H9 (cell line): ENCODE results near the gene FADD. TPM values are rescaled to one million over a fixed set of nuclear protein-coding genes. Genes with fewer than 3 reads are reported as not detected.

Source experiments
- DNase-seq: peaks from one replicate; pipeline ENCODE4 v3.0.0-alpha.2; 2017
- H2AFZ ChIP-seq: one replicate; pipeline ENCODE4 v1.6.1; 2013; ENCODE audit warnings: mild to moderate bottlenecking, low read length, control low read depth, moderate library complexity
- H2AK5ac ChIP-seq: 2 replicates; pipeline ENCODE4 v1.6.1; 2013; ENCODE audit warnings: low read length, control low read depth, mixed read lengths; ENCODE audit not compliant: insufficient read length
- H2BK120ac ChIP-seq: one replicate; pipeline ENCODE4 v1.6.1; 2013; ENCODE audit warnings: low read depth, mild to moderate bottlenecking, low read length, control low read depth, inconsistent platforms; ENCODE audit not compliant: poor library complexity, severe bottlenecking
- H2BK12ac ChIP-seq: 2 replicates; pipeline ENCODE4 v1.6.1; 2013; ENCODE audit warnings: low read length, control low read depth, mixed read lengths, low read depth; ENCODE audit not compliant: insufficient read length
- H2BK15ac ChIP-seq: 2 replicates; pipeline ENCODE4 v1.6.1; 2013; ENCODE audit warnings: low read depth, low read length, control low read depth
- H2BK20ac ChIP-seq: one replicate; pipeline ENCODE4 v1.6.1; 2013; ENCODE audit warnings: low read depth, mild to moderate bottlenecking, low read length, control low read depth, inconsistent platforms; ENCODE audit not compliant: poor library complexity, severe bottlenecking
- H2BK5ac ChIP-seq: 2 replicates; pipeline ENCODE4 v1.6.1; 2013; ENCODE audit warnings: low read length, control low read depth, mixed read lengths; ENCODE audit not compliant: insufficient read length
- H3K14ac ChIP-seq: 2 replicates; pipeline ENCODE4 v1.6.1; 2013; ENCODE audit warnings: low read length, control low read depth; ENCODE audit not compliant: insufficient read depth
- H3K18ac ChIP-seq: 2 replicates; pipeline ENCODE4 v1.6.1; 2013; ENCODE audit warnings: low read depth, mild to moderate bottlenecking, mixed read lengths, low read length, control low read depth; ENCODE audit not compliant: insufficient read length
- H3K23ac ChIP-seq: 2 replicates; pipeline ENCODE4 v1.6.1; 2013; ENCODE audit warnings: low read length, control low read depth, mixed read lengths, low read depth; ENCODE audit not compliant: insufficient read length
- H3K23me2 ChIP-seq: 2 replicates; pipeline ENCODE4 v1.6.1; 2013; ENCODE audit warnings: low read depth, mild to moderate bottlenecking, mixed read lengths, low read length, control low read depth; ENCODE audit not compliant: insufficient read length, poor library complexity, severe bottlenecking
- H3K27ac ChIP-seq: 2 replicates; pipeline ENCODE4 v1.5.1; 2013; ENCODE audit warnings: low read length, control low read depth, mixed read lengths, low read depth; ENCODE audit not compliant: insufficient read length
- H3K27me3 ChIP-seq: 2 replicates; pipeline ENCODE4 v1.6.1; 2013; ENCODE audit warnings: low read length, control low read depth, inconsistent platforms; ENCODE audit not compliant: insufficient read depth
- H3K4ac ChIP-seq: 2 replicates; pipeline ENCODE4 v1.6.1; 2013; ENCODE audit warnings: low read depth, mild to moderate bottlenecking, control low read depth, inconsistent platforms, low read length, moderate library complexity
- H3K4me1 ChIP-seq: 2 replicates; pipeline ENCODE4 v1.6.1; 2013; ENCODE audit warnings: low read length, control low read depth, inconsistent platforms; ENCODE audit not compliant: insufficient read depth
- H3K4me2 ChIP-seq: 2 replicates; pipeline ENCODE4 v1.6.1; 2013; ENCODE audit warnings: low read length, control low read depth, mixed read lengths; ENCODE audit not compliant: insufficient read length, insufficient read depth
- H3K56ac ChIP-seq: 2 replicates; pipeline ENCODE4 v1.6.1; 2013; ENCODE audit warnings: low read depth, mild to moderate bottlenecking, mixed read lengths, low read length, control low read depth; ENCODE audit not compliant: insufficient read length
- H3K79me1 ChIP-seq: 2 replicates; pipeline ENCODE4 v1.6.1; 2013; ENCODE audit warnings: low read depth, mild to moderate bottlenecking, moderate library complexity, low read length, control low read depth, inconsistent platforms; ENCODE audit not compliant: insufficient read depth, poor library complexity, severe bottlenecking
- H3K79me2 ChIP-seq: 2 replicates; pipeline ENCODE4 v1.6.1; 2013; ENCODE audit warnings: low read length, control low read depth, inconsistent platforms; ENCODE audit not compliant: insufficient read depth
- H3K9ac ChIP-seq: 2 replicates; pipeline ENCODE4 v1.6.1; 2013; ENCODE audit warnings: low read length, control low read depth, mixed read lengths; ENCODE audit not compliant: insufficient read length; ENCODE audit errors: extremely low read depth
- H3K9me3 ChIP-seq: one replicate; pipeline ENCODE4 v1.6.1; 2013; ENCODE audit warnings: low read depth, low read length, inconsistent platforms; ENCODE audit not compliant: control insufficient read depth
- H3T11ph ChIP-seq: one replicate; pipeline ENCODE4 v1.6.1; 2013; ENCODE audit warnings: mild to moderate bottlenecking, low read length, control low read depth, inconsistent platforms
- H4K20me1 ChIP-seq: one replicate; pipeline ENCODE4 v1.6.1; 2013; ENCODE audit not compliant: control insufficient read depth, insufficient read length, insufficient read depth
- H4K5ac ChIP-seq: 2 replicates; pipeline ENCODE4 v1.6.1; 2013; ENCODE audit warnings: low read depth, mild to moderate bottlenecking, mixed read lengths, low read length, control low read depth; ENCODE audit not compliant: insufficient read length
- H4K8ac ChIP-seq: replicated peaks from 2 replicates; pipeline ENCODE4 v1.6.1; 2013; ENCODE audit warnings: low read length, control low read depth, mixed read lengths, low read depth; ENCODE audit not compliant: insufficient read length
- H4K91ac ChIP-seq: 2 replicates; pipeline ENCODE4 v1.6.1; 2013; ENCODE audit warnings: low read depth, mild to moderate bottlenecking, moderate library complexity, mixed read lengths, low read length, control low read depth; ENCODE audit not compliant: insufficient read length
- H3K27ac Mint-ChIP-seq, 3 experiments: 2 replicates in 2 of 3; 3 replicates in 1 of 3; pipeline ENCODE4 v1.8.0; 2020 to 2021; ENCODE audit warnings: mixed read lengths in 3 of 3, mild to moderate bottlenecking in 1 of 3, moderate library complexity in 1 of 3
- H3K27me3 Mint-ChIP-seq: 2 replicates; pipeline ENCODE4 v1.8.0; 2021; ENCODE audit warnings: low read depth, mild to moderate bottlenecking, moderate library complexity, mixed read lengths
- H3K36me3 Mint-ChIP-seq, 3 experiments: 2 replicates in 2 of 3; 3 replicates in 1 of 3; pipeline ENCODE4 v1.8.0; 2020 to 2021; ENCODE audit warnings: low read depth in 3 of 3, mixed read lengths in 3 of 3; ENCODE audit not compliant: insufficient read depth in 1 of 3
- H3K4me1 Mint-ChIP-seq, 2 experiments: 2 replicates each; pipeline ENCODE4 v1.8.0; 2020; ENCODE audit warnings: mixed read lengths in 2 of 2
- H3K4me3 Mint-ChIP-seq, 2 experiments: 2 replicates in 1 of 2; 3 replicates in 1 of 2; pipeline ENCODE4 v1.8.0; 2020 to 2021; ENCODE audit warnings: mild to moderate bottlenecking in 2 of 2, mixed read lengths in 2 of 2, moderate library complexity in 1 of 2
- H3K9me3 Mint-ChIP-seq, 2 experiments: 2 replicates in 1 of 2; 3 replicates in 1 of 2; pipeline ENCODE4 v1.8.0; 2020; ENCODE audit warnings: mild to moderate bottlenecking in 2 of 2, mixed read lengths in 2 of 2, moderate library complexity in 1 of 2
- CTCF ChIP-seq: fragments of 200-600 bp; sonication (generic); conservative IDR thresholded peaks from 3 replicates; pipeline ENCODE4 v1.8.0; 2021; ENCODE audit warnings: antibody characterized with exemption, mild to moderate bottlenecking
- WGBS: extraction: QIAGEN DNeasy Blood & Tissue Kit; methylation state at CpG from one replicate; pipeline ENCODE4 v1.1.7; 2013; ENCODE audit warnings: missing lambda C conversion rate, low lambda C conversion rate, mixed read lengths; ENCODE audit not compliant: insufficient read length; ENCODE audit errors: extremely low coverage; 5-methylcytosine and 5-hydroxymethylcytosine counted together
- total RNA-seq: library from RNA; stranded (reverse); gene quantifications from 2 replicates; pipeline ENCODE4 v1.2.1, GENCODE V29; 2021

The FADD gene
- total RNA-seq, 1 experiment from 2014 or later, result 51.1 TPM

GRCh38 chr11:70182266-70182665 is 20.8 kb upstream of the FADD start:
- no peak overlapping the region for H3K18ac ChIP-seq
- H4K91ac ChIP-seq, result no peak overlapping the region
- Mint-ChIP-seq H3K27ac (no peak overlapping the region), H3K4me1 (peaks cover 0 to 2% of the 10 kb centered on the region in 2 experiments; a peak in 1 of 4 replicates), H3K9me3 (no peaks in the 10 kb centered on the region), H3K27me3 (peaks cover 8% of the 10 kb centered on the region; the same call in 1 of the 2 replicates), H3K4me3 (no peak overlapping the region; a peak in 1 of 5 replicates), H3K36me3 (peaks cover 0 to 3% (median 0%) of the 10 kb centered on the region in 3 experiments; a peak in 2 of 7 replicates)
- H2BK15ac ChIP-seq, result no peak overlapping the region
- no peak overlapping the region; the same call in 1 of the 2 replicates for H3K14ac ChIP-seq
- no peak overlapping the region for H3K4ac ChIP-seq
- no peaks in the 10 kb centered on the region for H3K4me1 ChIP-seq
- H4K8ac ChIP-seq, result no peak overlapping the region
- H3K79me1 ChIP-seq, result no peaks in the 10 kb centered on the region
- H3K9ac ChIP-seq, result no peak overlapping the region
- H3K23me2 ChIP-seq, result no peaks in the 10 kb centered on the region
- no peak overlapping the region for H2AFZ ChIP-seq
- no peak overlapping the region for H4K5ac ChIP-seq
- no peak overlapping the region for H2BK5ac ChIP-seq
- no peak overlapping the region for H2AK5ac ChIP-seq
- H2BK120ac ChIP-seq, result no peak overlapping the region
- no peak overlapping the region for H3K4me2 ChIP-seq
- H3T11ph ChIP-seq, result no peak overlapping the region
- TF ChIP-seq CTCF, result no peak
- H3K23ac ChIP-seq, result no peak overlapping the region
- no peak overlapping the region for H3K56ac ChIP-seq
- no peaks in the 10 kb centered on the region for H3K9me3 ChIP-seq
- no peaks in the 10 kb centered on the region for H3K27me3 ChIP-seq
- WGBS, result no CpG with 5 or more reads among the region's 18 CpGs
- H4K20me1 ChIP-seq, result no peaks in the 10 kb centered on the region
- H3K79me2 ChIP-seq, result no peaks in the 10 kb centered on the region
- DNase-seq, result no peak
- H2BK12ac ChIP-seq, result no peak overlapping the region
- H3K27ac ChIP-seq, result no peak overlapping the region
- no peak overlapping the region for H2BK20ac ChIP-seq
